HG03108 (cell line): Measurements from ENCODE around the gene CD200.

ENCODE experiments used
- ATAC-seq: cut with Tn5 transposase; IDR thresholded peaks from one replicate; pipeline ENCODE4 v1.9.1; 2021; ENCODE audit warnings: moderate library complexity; ENCODE audit not compliant: unreplicated experiment

The CD200 gene

GRCh38 chr3:112407888-112408702 is 75.1 kb downstream of the CD200 start:
- ATAC-seq, result no peak

GRCh38 chr3:112409041-112409440 is 76.1 kb downstream of the CD200 start:
- ATAC-seq, result no peak

GRCh38 chr3:112411425-112411824 is 78.5 kb downstream of the CD200 start:
- ATAC-seq, result no peak
